GM12878 (cell line): ENCODE measurements around the gene DISP3. TPM values are rescaled to one million over a fixed set of nuclear protein-coding genes. Genes with fewer than 3 reads are reported as not detected.

Experiments used
- BMI1 ChIP-seq: fragments of 450-650 bp; IDR thresholded peaks from 2 replicates; pipeline ENCODE4 v1.6.1; 2016; ENCODE audit warnings: mild to moderate bottlenecking, moderate library complexity, borderline replicate concordance
- CBX3 ChIP-seq: fragments of 200-600 bp; sonication (generic); IDR thresholded peaks from 2 replicates; pipeline ENCODE4 v1.6.1; 2016; ENCODE audit warnings: low read depth, borderline replicate concordance
- CHD1 ChIP-seq: IDR thresholded peaks from 2 replicates; pipeline ENCODE4 v1.6.1; 2012; ENCODE audit warnings: low read depth, low read length, improper control_type of control experiment
- CHD2 ChIP-seq: IDR thresholded peaks from 2 replicates; pipeline ENCODE4 v1.6.1; 2011; ENCODE audit warnings: low read depth, low read length, improper control_type of control experiment, borderline replicate concordance
- EGR1 ChIP-seq, 2 experiments: IDR thresholded peaks; 1 replicate in 1 of 2; 2 replicates in 1 of 2; pipeline ENCODE4 v1.6.1; 2011 to 2012; ENCODE audit warnings: low read depth in 2 of 2, low read length in 2 of 2, borderline replicate concordance in 1 of 2, mild to moderate bottlenecking in 1 of 2, moderate library complexity in 1 of 2
- IKZF2 ChIP-seq, 2 experiments: fragments of 450-650 bp; IDR thresholded peaks; 2 replicates each; pipeline ENCODE4 v1.6.1; 2017; ENCODE audit warnings: mild to moderate bottlenecking in 2 of 2, moderate library complexity in 2 of 2
- KLF5 ChIP-seq: fragments of 450-650 bp; IDR thresholded peaks from 2 replicates; pipeline ENCODE4 v1.6.1; 2014; ENCODE audit warnings: mild to moderate bottlenecking; ENCODE audit not compliant: partially characterized antibody
- MEF2B ChIP-seq: fragments of 450-650 bp; IDR thresholded peaks from 2 replicates; pipeline ENCODE4 v1.6.1; 2018; ENCODE audit warnings: mild to moderate bottlenecking, moderate library complexity; ENCODE audit not compliant: partially characterized antibody, poor library complexity, severe bottlenecking
- MYC ChIP-seq: IDR thresholded peaks from 2 replicates; pipeline ENCODE4 v1.6.1; 2011; ENCODE audit warnings: mild to moderate bottlenecking, low read length, moderate library complexity, inconsistent platforms; ENCODE audit not compliant: insufficient read depth, insufficient replicate concordance, insufficient read length, severe bottlenecking
- RCOR1 ChIP-seq: conservative IDR thresholded peaks from 2 replicates; pipeline ENCODE4 v1.6.1; 2012; ENCODE audit warnings: low read depth, low read length, improper control_type of control experiment
- TARDBP ChIP-seq: IDR thresholded peaks from 2 replicates; pipeline ENCODE4 v1.6.1; 2016; ENCODE audit warnings: borderline replicate concordance
- WRNIP1 ChIP-seq: IDR thresholded peaks from 2 replicates; pipeline ENCODE4 v1.6.1; 2011; ENCODE audit warnings: low read depth, low read length, improper control_type of control experiment, borderline replicate concordance
- polyA plus RNA-seq, 11 experiments: library from polyadenylated mRNA; depleted of rRNA in 4 of 11; unstranded in 6 of 11; stranded (reverse) in 5 of 11; fragments of >200 nt; fragmentation: Nextera tagmentation in 4 of 11; fragmentation: Illumina TruSeq in 1 of 11; extraction: Ambion mirVana in 4 of 11; extraction: Trizol in 1 of 11; gene quantifications; 1 replicate in 1 of 11; 2 replicates in 10 of 11; pipeline versions ENCODE4 v1.2.1 to v1.2.3, GENCODE V29; 2011 to 2016; ENCODE audit warnings: inconsistent platforms in 2 of 11, missing spikeins in 2 of 11, low read depth in 1 of 11
- total RNA-seq, 4 experiments: library from RNA; depleted of rRNA in 3 of 4; stranded (reverse); fragments of >200 nt in 3 of 4; fragmentation: Illumina TruSeq in 1 of 4; extraction: Trizol in 1 of 4; gene quantifications; 2 replicates each; pipeline versions ENCODE4 v1.2.1 to v1.2.3, GENCODE V29; 2013 to 2021
- TF ChIP-seq, protein P1 (sequence below): fragments of 450-650 bp; formaldehyde crosslinking; IDR thresholded peaks from 2 replicates; pipeline ENCODE4 v1.4.0; 2022; ENCODE audit warnings: mild to moderate bottlenecking, moderate library complexity
- TF ChIP-seq, protein P2 (sequence below): IDR thresholded peaks from 2 replicates; pipeline ENCODE4 v1.6.1; 2012; ENCODE audit warnings: low read depth, low read length, improper control_type of control experiment
- TF ChIP-seq, protein P3 (sequence below): fragments of 450-650 bp; IDR thresholded peaks from 2 replicates; pipeline ENCODE4 v1.6.1; 2016; ENCODE audit warnings: mild to moderate bottlenecking
- TF ChIP-seq, protein P4 (sequence below): fragments of 450-650 bp; IDR thresholded peaks from 2 replicates; pipeline ENCODE4 v1.6.1; 2018; ENCODE audit warnings: mild to moderate bottlenecking, low read depth, moderate library complexity; ENCODE audit not compliant: partially characterized antibody

Gene DISP3
- total and polyA plus RNA-seq, 10 of the 15 experiments (the other 5 are each of a cell fraction or from before 2014, with no cell fraction given), result under 0.01 to 0.18 (median 0.09) TPM; not detected in 2

DNA sequence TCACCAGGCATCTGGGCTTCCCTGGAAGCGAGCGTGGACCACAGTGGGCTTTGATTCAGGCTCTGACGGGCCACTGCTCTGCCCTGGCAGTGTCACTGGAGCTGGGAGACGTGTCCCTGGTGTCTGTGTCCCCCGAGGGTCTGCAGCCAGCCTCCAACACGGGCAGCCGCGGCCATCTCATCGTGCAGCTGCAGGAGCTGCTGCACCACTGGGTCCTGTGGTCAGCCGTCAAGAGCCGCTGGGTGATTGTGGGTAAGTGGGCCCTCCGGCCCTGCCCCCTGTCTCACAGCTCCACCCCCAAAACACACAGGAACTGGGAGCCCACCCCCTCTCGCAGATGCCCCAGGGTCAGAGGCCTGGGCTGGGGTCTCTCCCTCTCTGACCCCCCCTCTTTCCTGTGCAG lies 40.7 kb downstream of the DISP3 start (continued):
- TF ChIP-seq, protein P1, sequence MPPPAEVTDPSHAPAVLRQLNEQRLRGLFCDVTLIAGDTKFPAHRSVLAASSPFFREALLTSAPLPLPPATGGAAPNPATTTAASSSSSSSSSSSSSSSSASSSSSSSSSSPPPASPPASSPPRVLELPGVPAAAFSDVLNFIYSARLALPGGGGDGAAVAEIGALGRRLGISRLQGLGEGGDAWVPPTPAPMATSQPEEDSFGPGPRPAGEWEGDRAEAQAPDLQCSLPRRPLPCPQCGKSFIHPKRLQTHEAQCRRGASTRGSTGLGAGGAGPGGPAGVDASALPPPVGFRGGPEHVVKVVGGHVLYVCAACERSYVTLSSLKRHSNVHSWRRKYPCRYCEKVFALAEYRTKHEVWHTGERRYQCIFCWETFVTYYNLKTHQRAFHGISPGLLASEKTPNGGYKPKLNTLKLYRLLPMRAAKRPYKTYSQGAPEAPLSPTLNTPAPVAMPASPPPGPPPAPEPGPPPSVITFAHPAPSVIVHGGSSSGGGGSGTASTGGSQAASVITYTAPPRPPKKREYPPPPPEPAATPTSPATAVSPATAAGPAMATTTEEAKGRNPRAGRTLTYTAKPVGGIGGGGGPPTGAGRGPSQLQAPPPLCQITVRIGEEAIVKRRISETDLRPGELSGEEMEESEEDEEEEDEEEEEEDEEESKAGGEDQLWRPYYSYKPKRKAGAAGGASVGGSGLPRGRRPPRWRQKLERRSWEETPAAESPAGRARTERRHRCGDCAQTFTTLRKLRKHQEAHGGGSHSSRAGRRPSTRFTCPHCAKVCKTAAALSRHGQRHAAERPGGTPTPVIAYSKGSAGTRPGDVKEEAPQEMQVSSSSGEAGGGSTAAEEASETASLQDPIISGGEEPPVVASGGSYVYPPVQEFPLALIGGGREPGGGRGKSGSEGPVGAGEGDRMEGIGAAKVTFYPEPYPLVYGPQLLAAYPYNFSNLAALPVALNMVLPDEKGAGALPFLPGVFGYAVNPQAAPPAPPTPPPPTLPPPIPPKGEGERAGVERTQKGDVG (CRISPR knock-in tag), result no peak
- TF ChIP-seq, protein P2, sequence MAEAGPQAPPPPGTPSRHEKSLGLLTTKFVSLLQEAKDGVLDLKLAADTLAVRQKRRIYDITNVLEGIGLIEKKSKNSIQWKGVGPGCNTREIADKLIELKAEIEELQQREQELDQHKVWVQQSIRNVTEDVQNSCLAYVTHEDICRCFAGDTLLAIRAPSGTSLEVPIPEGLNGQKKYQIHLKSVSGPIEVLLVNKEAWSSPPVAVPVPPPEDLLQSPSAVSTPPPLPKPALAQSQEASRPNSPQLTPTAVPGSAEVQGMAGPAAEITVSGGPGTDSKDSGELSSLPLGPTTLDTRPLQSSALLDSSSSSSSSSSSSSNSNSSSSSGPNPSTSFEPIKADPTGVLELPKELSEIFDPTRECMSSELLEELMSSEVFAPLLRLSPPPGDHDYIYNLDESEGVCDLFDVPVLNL, result no peak
- TF ChIP-seq, protein P3, sequence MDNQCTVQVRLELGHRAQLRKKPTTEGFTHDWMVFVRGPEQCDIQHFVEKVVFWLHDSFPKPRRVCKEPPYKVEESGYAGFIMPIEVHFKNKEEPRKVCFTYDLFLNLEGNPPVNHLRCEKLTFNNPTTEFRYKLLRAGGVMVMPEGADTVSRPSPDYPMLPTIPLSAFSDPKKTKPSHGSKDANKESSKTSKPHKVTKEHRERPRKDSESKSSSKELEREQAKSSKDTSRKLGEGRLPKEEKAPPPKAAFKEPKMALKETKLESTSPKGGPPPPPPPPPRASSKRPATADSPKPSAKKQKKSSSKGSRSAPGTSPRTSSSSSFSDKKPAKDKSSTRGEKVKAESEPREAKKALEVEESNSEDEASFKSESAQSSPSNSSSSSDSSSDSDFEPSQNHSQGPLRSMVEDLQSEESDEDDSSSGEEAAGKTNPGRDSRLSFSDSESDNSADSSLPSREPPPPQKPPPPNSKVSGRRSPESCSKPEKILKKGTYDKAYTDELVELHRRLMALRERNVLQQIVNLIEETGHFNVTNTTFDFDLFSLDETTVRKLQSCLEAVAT, result no peak
- TF ChIP-seq TARDBP (no peak), BMI1 (no peak), MEF2B (no peak), MYC (no peak), CHD1 (no peak), KLF5 (no peak), CBX3 (no peak), IKZF2 (IDR thresholded peaks at IDR 0.05) (no peak), RCOR1 (no peak), EGR1 (IDR thresholded peaks at IDR 0.05; ENCODE audit: borderline replicate concordance in 1 of 2, low read depth in 2 of 2, low read length in 2 of 2) (no peak), WRNIP1 (no peak), CHD2 (no peak)
- TF ChIP-seq, protein P4, sequence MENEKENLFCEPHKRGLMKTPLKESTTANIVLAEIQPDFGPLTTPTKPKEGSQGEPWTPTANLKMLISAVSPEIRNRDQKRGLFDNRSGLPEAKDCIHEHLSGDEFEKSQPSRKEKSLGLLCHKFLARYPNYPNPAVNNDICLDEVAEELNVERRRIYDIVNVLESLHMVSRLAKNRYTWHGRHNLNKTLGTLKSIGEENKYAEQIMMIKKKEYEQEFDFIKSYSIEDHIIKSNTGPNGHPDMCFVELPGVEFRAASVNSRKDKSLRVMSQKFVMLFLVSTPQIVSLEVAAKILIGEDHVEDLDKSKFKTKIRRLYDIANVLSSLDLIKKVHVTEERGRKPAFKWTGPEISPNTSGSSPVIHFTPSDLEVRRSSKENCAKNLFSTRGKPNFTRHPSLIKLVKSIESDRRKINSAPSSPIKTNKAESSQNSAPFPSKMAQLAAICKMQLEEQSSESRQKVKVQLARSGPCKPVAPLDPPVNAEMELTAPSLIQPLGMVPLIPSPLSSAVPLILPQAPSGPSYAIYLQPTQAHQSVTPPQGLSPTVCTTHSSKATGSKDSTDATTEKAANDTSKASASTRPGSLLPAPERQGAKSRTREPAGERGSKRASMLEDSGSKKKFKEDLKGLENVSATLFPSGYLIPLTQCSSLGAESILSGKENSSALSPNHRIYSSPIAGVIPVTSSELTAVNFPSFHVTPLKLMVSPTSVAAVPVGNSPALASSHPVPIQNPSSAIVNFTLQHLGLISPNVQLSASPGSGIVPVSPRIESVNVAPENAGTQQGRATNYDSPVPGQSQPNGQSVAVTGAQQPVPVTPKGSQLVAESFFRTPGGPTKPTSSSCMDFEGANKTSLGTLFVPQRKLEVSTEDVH, result no peak
